ENCODE measurements around the gene NANOS1.

Gene NANOS1

DNA sequence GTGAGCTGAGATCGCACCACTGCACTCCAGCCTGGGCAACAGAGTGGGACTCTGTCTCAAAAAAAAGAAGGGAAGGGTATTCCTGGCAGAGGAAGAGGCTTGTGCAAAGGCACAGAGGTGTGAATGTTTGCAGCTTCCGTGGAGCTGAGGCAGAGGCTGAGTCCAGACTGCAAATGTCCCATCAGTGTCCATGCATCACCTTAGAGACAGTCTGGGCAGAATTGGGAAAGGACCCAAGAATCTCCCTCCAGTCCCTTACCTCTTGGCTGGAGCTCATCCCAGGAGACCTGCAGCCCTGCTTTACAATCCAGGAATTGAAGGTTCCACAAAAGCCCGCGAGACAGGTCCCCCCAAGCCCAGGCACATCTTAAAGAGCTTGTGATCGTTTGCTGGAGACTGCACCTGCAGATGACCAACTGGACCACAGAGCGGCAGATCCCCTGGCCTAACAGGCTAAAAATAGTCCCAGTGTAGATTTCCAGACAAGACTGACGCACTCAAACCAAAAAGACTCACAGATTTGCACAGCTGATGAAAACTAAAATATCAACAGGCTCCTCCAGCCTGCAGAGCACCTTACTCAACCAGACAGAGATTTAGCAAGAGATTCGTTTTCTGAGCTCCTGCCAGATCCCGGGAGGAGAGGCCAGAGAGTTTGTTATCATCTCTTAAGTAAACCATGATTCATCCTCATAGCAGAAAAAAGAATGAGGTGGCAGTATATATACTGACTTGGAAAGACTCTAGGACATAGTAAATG, 22.9 kb upstream of the NANOS1 start:
- TF ChIP-seq, protein P1, sequence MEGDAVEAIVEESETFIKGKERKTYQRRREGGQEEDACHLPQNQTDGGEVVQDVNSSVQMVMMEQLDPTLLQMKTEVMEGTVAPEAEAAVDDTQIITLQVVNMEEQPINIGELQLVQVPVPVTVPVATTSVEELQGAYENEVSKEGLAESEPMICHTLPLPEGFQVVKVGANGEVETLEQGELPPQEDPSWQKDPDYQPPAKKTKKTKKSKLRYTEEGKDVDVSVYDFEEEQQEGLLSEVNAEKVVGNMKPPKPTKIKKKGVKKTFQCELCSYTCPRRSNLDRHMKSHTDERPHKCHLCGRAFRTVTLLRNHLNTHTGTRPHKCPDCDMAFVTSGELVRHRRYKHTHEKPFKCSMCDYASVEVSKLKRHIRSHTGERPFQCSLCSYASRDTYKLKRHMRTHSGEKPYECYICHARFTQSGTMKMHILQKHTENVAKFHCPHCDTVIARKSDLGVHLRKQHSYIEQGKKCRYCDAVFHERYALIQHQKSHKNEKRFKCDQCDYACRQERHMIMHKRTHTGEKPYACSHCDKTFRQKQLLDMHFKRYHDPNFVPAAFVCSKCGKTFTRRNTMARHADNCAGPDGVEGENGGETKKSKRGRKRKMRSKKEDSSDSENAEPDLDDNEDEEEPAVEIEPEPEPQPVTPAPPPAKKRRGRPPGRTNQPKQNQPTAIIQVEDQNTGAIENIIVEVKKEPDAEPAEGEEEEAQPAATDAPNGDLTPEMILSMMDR (IDR thresholded peaks at IDR 0.05; ENCODE audit: low read depth, low read length, missing control alignments), result no peak
- H3K4me3 ChIP-seq (ENCODE audit: low read depth, low read length), result no peak overlapping the region

GRCh38 chr10:119007211-119007574, 22.3 kb upstream of the NANOS1 start:
- DNase-seq (ENCODE audit: low read depth), result no peak
- H3K4me3 ChIP-seq (ENCODE audit: low read depth, low read length), result no peak overlapping the region
- TF ChIP-seq, protein P1 (IDR thresholded peaks at IDR 0.05; ENCODE audit: low read depth, low read length, missing control alignments), result no peak

More for the DNA sequence above, 22.9 kb upstream of the NANOS1 start:
- no peak for DNase-seq (ENCODE audit: low read depth)

DNA sequence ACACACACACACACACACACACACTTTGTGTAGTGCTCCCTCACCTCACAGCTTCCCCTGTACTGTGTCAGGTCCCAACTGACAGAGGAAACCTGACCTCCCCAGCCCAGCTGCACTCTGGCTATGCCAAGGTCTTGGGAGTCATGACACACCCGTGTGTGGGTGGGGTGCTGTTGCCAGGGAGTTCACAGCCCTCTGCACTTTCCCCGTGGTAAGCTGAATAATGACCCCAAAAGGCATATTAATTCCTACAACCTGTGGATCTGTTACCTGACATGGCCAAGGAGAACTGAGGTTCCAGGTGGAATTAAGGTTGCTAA, 8.9 kb upstream of the NANOS1 start:
- H3K4me3 ChIP-seq (ENCODE audit: low read depth, low read length), result no peak overlapping the region

GRCh38 chr10:119022846-119023552, 6.5 kb upstream of the NANOS1 start:
- TF ChIP-seq, protein P1 (IDR thresholded peaks at IDR 0.05; ENCODE audit: low read depth, low read length, missing control alignments), result no peak
- no peak overlapping the region for H3K4me3 ChIP-seq (ENCODE audit: low read depth, low read length)
- DNase-seq (ENCODE audit: low read depth), result no peak

More for the DNA sequence above, 8.9 kb upstream of the NANOS1 start:
- TF ChIP-seq, protein P1 (IDR thresholded peaks at IDR 0.05; ENCODE audit: low read depth, low read length, missing control alignments), result no peak
- no peak for DNase-seq (ENCODE audit: low read depth)

GRCh38 chr10:119023553-119023868, 6.0 kb upstream of the NANOS1 start:
- no peak for DNase-seq (ENCODE audit: low read depth)
- TF ChIP-seq, protein P1 (IDR thresholded peaks at IDR 0.05; ENCODE audit: low read depth, low read length, missing control alignments), result no peak
- no peak overlapping the region for H3K4me3 ChIP-seq (ENCODE audit: low read depth, low read length)

DNA sequence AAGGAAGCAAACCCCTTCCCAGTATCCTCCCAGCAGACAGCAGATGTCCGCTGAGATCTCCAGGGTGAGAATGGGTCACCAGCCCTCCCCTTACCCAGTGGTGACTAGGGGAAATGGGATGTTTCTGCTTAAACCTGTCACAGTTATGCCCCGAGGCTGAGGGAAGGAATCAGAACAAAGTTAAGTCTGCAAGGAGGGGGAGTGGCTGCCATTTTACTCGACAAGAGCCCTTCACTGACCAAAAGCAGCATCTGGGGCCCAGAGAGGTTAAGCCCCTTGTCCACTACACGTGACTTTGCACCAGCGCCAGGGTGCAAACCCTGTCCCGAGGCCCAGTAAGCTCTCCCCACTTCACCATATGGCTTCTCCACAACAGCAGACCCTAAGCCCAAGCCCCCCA, 4.6 kb upstream of the NANOS1 start:
- H3K4me3 ChIP-seq (ENCODE audit: low read depth, low read length), result no peak overlapping the region
- no peak for DNase-seq (ENCODE audit: low read depth)
- TF ChIP-seq, protein P1 (IDR thresholded peaks at IDR 0.05; ENCODE audit: low read depth, low read length, missing control alignments), result no peak

DNA sequence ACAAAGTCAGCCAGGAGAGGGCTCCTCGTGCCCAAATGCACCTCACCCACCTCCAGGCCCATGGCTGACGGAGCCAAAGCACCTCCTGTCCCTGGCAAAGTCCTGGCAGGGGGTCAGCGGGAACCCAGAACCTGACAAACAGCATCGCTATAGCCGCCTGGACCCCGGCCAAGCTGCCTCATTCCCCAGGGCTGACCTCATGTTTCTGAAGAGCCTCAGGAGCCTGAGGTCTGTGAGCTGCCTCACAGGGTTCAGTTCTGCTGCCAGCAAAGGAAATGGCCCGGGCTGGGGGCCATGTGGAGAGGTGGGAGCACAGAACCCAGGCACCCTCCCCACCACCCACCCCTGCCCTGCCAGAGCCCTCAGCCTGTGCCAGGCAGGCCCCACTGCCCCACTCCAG, 4.2 kb upstream of the NANOS1 start:
- no peak for DNase-seq (ENCODE audit: low read depth)
- no peak overlapping the region for H3K4me3 ChIP-seq (ENCODE audit: low read depth, low read length)
- TF ChIP-seq, protein P1 (IDR thresholded peaks at IDR 0.05; ENCODE audit: low read depth, low read length, missing control alignments), result no peak
